Left ventricle myocardium inferior (tissue), 1 donor: ENCODE measurements around the gene TACO1. TPM values are rescaled to one million over a fixed set of nuclear protein-coding genes. Genes with fewer than 3 reads are reported as not detected.
A peak's percentile ranks its signal among the peaks of the same experiment; 100 is the strongest.

Source experiments
- DNase-seq: peaks from one replicate; pipeline ENCODE4 v3.0.0-alpha.2; 2020
- H3K27ac ChIP-seq: fragments of 200-600 bp; replicated peaks from 2 replicates; pipeline ENCODE4 v1.8.0; 2021
- H3K27me3 ChIP-seq: fragments of 200-600 bp; 2 replicates; pipeline ENCODE4 v1.8.0; 2021; ENCODE audit warnings: low read depth
- H3K36me3 ChIP-seq: fragments of 200-600 bp; 2 replicates; pipeline ENCODE4 v1.8.0; 2021
- H3K4me1 ChIP-seq: fragments of 200-600 bp; 2 replicates; pipeline ENCODE4 v1.8.0; 2021
- H3K4me3 ChIP-seq: fragments of 200-600 bp; 2 replicates; pipeline ENCODE4 v1.8.0; 2021; ENCODE audit warnings: mild to moderate bottlenecking, moderate library complexity
- H3K9me3 ChIP-seq: fragments of 200-600 bp; replicated peaks from 2 replicates; pipeline ENCODE4 v1.8.0; 2021
- CTCF ChIP-seq: fragments of 200-600 bp; IDR thresholded peaks from 2 replicates; pipeline ENCODE4 v1.8.0; 2021; ENCODE audit warnings: antibody characterized with exemption, mild to moderate bottlenecking, borderline replicate concordance
- intact Hi-C: fragments of 100-400 bp; cut with micrococcal nuclease; formaldehyde crosslinking; loops from one replicate; pipeline ENCODE4 v1.11.0; 2022
- total RNA-seq: library from RNA; stranded (reverse); fragmentation: NEBNext Ultra II Directional; extraction: Animal tissue kit (Norgen Biotek cat#: 25700); gene quantifications from one replicate; pipeline ENCODE4 v1.2.1, GENCODE V29; 2021
- donor health status: DM: no; HTN: yes; CAD: no; lungs with severe emphysema.

TACO1 gene
- total RNA-seq, 1 donor from 2014 or later: 44.7 TPM

DNA sequence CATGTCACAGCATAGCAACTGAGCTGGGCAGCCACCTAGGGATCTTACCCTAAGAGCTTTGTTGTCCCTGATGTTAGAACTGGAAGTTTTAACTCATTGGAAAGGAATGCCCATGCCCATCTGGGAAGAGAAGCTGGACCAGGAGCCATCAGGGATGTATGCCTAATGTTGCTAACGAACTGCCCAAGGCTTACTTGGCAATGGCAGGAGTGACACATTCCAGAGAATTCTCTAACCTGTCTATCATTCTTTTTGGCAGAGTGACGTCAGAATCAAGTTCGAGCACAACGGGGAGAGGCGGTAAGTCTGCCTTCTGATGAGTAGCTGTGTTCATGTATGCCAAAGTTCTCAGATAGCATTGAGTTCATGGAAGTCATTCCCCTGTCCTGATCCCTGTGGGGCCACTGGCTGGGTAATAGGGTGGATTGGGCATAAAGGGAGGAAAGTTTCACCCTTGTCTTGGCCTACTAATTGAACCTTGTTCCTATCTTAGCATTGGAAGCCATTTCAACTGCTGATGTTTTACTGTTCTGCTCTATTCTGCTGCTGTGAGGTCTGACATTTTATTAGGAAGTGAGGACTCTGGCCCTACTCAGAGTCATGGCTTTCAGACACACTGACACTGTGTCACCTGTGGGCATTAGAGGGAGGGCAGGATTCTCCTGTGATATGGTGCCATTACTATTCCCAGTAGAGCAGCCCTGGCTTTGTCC lies 45.2 kb downstream of the TACO1 start:
- TF ChIP-seq CTCF: no peak
- no peak for DNase-seq
- H3K36me3 ChIP-seq: peaks cover 36% of the 10 kb centered on the region
- intact Hi-C loops: no loop called here
- H3K9me3 ChIP-seq: no peaks in the 10 kb centered on the region
- peaks cover 30% of the 10 kb centered on the region for H3K4me1 ChIP-seq
- H3K4me3 ChIP-seq: no peak overlapping the region
- no peaks in the 10 kb centered on the region for H3K27me3 ChIP-seq
- H3K27ac ChIP-seq: peak overlapping the region; percentile 27

GRCh38 chr17:63646488-63646806 lies 45.8 kb downstream of the TACO1 start:
- H3K4me3 ChIP-seq: no peak overlapping the region
- DNase-seq: no peak
- no peaks in the 10 kb centered on the region for H3K9me3 ChIP-seq
- H3K36me3 ChIP-seq: peaks cover 41% of the 10 kb centered on the region
- no peaks in the 10 kb centered on the region for H3K27me3 ChIP-seq
- TF ChIP-seq CTCF: no peak
- intact Hi-C loops: no loop called here
- peak overlapping the region; percentile 27 for H3K27ac ChIP-seq
- peaks cover 28% of the 10 kb centered on the region for H3K4me1 ChIP-seq

DNA sequence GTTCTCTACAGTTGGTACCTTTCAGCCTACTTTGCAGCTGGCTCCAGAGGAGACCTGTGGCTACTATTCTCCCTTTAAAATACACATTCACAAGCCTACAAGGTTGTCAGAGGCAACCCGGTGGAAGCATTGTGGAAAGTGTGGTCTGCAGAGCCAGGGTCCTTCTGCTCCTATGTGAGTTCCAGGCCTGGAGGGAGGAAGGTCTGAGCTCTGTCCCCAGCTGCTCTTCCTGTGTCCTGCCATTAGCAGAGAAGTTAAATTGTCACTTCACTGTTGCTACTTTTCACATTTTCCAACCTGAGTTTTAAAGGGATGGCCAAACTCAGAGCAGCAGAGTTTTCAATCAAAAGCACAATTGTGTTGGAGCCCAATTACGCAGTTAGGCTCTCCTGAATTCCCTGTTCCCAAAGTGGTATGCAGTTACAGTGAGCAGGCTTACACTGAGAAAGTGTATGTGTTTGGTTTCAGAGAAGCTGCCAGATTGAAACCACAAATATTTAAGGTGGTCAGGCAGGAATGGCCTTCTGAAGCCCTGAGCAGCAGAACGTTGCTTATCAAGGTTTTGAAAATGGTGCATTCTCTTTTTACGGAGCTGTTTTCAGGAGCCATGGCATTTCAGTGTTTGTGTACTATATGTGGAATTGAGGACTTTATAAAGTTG lies 46.5 kb downstream of the TACO1 start:
- no peaks in the 10 kb centered on the region for H3K27me3 ChIP-seq
- intact Hi-C loops: no loop called here
- H3K36me3 ChIP-seq: peaks cover 40% of the 10 kb centered on the region
- H3K4me3 ChIP-seq: no peak overlapping the region
- peaks cover 22% of the 10 kb centered on the region for H3K4me1 ChIP-seq
- H3K9me3 ChIP-seq: no peaks in the 10 kb centered on the region
- DNase-seq: no peak
- H3K27ac ChIP-seq: peak overlapping the region; percentile 31
- no peak for TF ChIP-seq CTCF

DNA sequence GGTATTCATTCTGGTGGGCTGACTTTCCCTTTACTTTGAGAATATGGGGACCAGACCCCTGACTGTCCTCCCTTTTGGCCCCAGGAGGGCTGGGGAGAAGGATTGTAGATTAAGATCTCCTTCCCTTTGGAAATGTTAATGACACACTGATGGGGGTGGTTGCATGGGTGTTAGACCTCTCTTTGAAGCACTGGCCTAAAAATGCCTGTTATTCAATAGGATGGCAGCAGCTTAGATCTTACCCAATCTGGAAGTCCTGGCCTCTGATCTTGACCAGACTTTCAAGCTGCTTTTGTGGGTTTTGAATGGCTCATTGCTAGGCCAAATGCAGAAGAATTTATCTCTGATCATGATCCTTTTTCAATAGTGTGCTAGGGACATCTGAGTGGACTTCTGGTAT lies 47.2 kb downstream of the TACO1 start:
- Histone ChIP-seq H3K27ac (no peak overlapping the region), H3K4me3 (no peak overlapping the region), H3K27me3 (no peaks in the 10 kb centered on the region), H3K36me3 (peaks cover 42% of the 10 kb centered on the region), H3K9me3 (no peaks in the 10 kb centered on the region), H3K4me1 (peaks cover 28% of the 10 kb centered on the region)
- intact Hi-C loops: no loop called here
- TF ChIP-seq CTCF: no peak
- DNase-seq: no peak

- Histone ChIP-seq H3K27ac (no peak overlapping the region), H3K4me3 (no peak overlapping the region), H3K4me1 (peaks cover 28% of the 10 kb centered on the region), H3K36me3 (peaks cover 56% of the 10 kb centered on the region), H3K9me3 (no peaks in the 10 kb centered on the region), H3K27me3 (no peaks in the 10 kb centered on the region)
- no peak for TF ChIP-seq CTCF
- intact Hi-C loops: no loop called here
- DNase-seq: no peak
Observed at GRCh38 chr17:63649813-63650212, 49.1 kb downstream of the TACO1 start.
